ENCODE measurements around the gene METTL17.

- TF ChIP-seq, protein P1, sequence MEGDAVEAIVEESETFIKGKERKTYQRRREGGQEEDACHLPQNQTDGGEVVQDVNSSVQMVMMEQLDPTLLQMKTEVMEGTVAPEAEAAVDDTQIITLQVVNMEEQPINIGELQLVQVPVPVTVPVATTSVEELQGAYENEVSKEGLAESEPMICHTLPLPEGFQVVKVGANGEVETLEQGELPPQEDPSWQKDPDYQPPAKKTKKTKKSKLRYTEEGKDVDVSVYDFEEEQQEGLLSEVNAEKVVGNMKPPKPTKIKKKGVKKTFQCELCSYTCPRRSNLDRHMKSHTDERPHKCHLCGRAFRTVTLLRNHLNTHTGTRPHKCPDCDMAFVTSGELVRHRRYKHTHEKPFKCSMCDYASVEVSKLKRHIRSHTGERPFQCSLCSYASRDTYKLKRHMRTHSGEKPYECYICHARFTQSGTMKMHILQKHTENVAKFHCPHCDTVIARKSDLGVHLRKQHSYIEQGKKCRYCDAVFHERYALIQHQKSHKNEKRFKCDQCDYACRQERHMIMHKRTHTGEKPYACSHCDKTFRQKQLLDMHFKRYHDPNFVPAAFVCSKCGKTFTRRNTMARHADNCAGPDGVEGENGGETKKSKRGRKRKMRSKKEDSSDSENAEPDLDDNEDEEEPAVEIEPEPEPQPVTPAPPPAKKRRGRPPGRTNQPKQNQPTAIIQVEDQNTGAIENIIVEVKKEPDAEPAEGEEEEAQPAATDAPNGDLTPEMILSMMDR (IDR thresholded peaks at IDR 0.05), result no peak
- no peak for TF ChIP-seq POLR2AphosphoS5 (IDR thresholded peaks at IDR 0.05)
These were observed 19.2 kb upstream of the METTL17 start for GRCh38 chr14:20970647-20970982.
